Measurements from ENCODE around the gene VPREB1. TPM values are rescaled to one million over a fixed set of nuclear protein-coding genes. Genes with fewer than 3 reads are reported as not detected.

The VPREB1 gene
- total RNA-seq, 2 experiments from 2014 or later, result 1.7 to 3.6 TPM

GRCh38 chr22:22210889-22211833 is 33.4 kb upstream of the VPREB1 start:
- intact Hi-C loops (cut with micrococcal nuclease; ENCODE audit: unreplicated experiment), result no loop called here
- H3K36me3 ChIP-seq (ENCODE audit: insufficient read depth, low read length), result no peaks in the 10 kb centered on the region
- TF ChIP-seq EZH2phosphoT487 (IDR thresholded peaks at IDR 0.05; ENCODE audit: borderline replicate concordance, low read depth, low read length) (no peak), CTCF (conservative IDR thresholded peaks at IDR 0.05; ENCODE audit: low read length) (no peak)
- DNase-seq (ENCODE audit: low spot score), result no peak
- no peaks in the 10 kb centered on the region for H4K20me1 ChIP-seq (ENCODE audit: insufficient read depth, low read length)
- H3K27ac ChIP-seq (ENCODE audit: low read depth, low read length, poor library complexity, severe bottlenecking), result no peak overlapping the region
- H2AFZ ChIP-seq (ENCODE audit: low read length), result peak overlapping the region; percentile 91; the same call in 1 of the 2 replicates
- no peaks in the 10 kb centered on the region for H3K9me2 ChIP-seq (ENCODE audit: insufficient read depth, low read length)
- BruUV-seq (replicated peaks), result no TSS peak
- ChIA-PET CTCF (ENCODE audit: unreplicated experiment) (no interaction called here), POLR2A (interaction anchor here (0.7 to 1.7 kb wide), 6 partner anchors 9 to 181 kb away, joined by 3 to 8 read pairs (median 4); no protein-coding TSS in a partner anchor)
- H3K9me3 ChIP-seq (ENCODE audit: low read length), result no peaks in the 10 kb centered on the region
- no peak overlapping the region for H3K4me3 ChIP-seq (ENCODE audit: low read depth, low read length, poor library complexity, severe bottlenecking)
- no peak overlapping the region; the same call in 1 of the 2 replicates for H3K4me2 ChIP-seq (ENCODE audit: low read length)
- peaks cover 63% of the 10 kb centered on the region for H3K4me1 ChIP-seq (ENCODE audit: insufficient read depth, low read length, poor library complexity, severe bottlenecking)
- H3K79me2 ChIP-seq (ENCODE audit: insufficient read depth, low read depth, low read length), result no peaks in the 10 kb centered on the region

GRCh38 chr22:22213231-22213630 is 31.4 kb upstream of the VPREB1 start:
- Histone ChIP-seq H3K4me3 (ENCODE audit: low read depth, low read length, poor library complexity, severe bottlenecking) (no peak overlapping the region), H2AFZ (ENCODE audit: low read length) (no peak overlapping the region), H3K27ac (ENCODE audit: low read depth, low read length, poor library complexity, severe bottlenecking) (no peak overlapping the region), H4K20me1 (ENCODE audit: insufficient read depth, low read length) (no peaks in the 10 kb centered on the region), H3K9me2 (ENCODE audit: insufficient read depth, low read length) (no peaks in the 10 kb centered on the region), H3K4me2 (ENCODE audit: low read length) (no peak overlapping the region), H3K4me1 (ENCODE audit: insufficient read depth, low read length, poor library complexity, severe bottlenecking) (peaks cover 49% of the 10 kb centered on the region), H3K9me3 (ENCODE audit: low read length) (no peaks in the 10 kb centered on the region), H3K79me2 (ENCODE audit: insufficient read depth, low read depth, low read length) (no peaks in the 10 kb centered on the region), H3K36me3 (ENCODE audit: insufficient read depth, low read length) (no peaks in the 10 kb centered on the region)
- DNase-seq (ENCODE audit: low spot score), result no peak
- intact Hi-C loops (cut with micrococcal nuclease; ENCODE audit: unreplicated experiment), result no loop called here
- ChIA-PET POLR2A (interaction anchor here (1.4 kb wide), 1 partner anchor 17 kb away, joined by 5 read pairs; no protein-coding TSS in a partner anchor), CTCF (ENCODE audit: unreplicated experiment) (no interaction called here)
- no TSS peak for BruUV-seq (replicated peaks)
- TF ChIP-seq CTCF (conservative IDR thresholded peaks at IDR 0.05; ENCODE audit: low read length), result no peak
- TF ChIP-seq EZH2phosphoT487 (IDR thresholded peaks at IDR 0.05; ENCODE audit: borderline replicate concordance, low read depth, low read length), result no peak

All from OCI-LY7 (cell line).